GM18508 (cell line): Measurements from ENCODE around the gene PCSK5.

Source experiments
- ATAC-seq: cut with Tn5 transposase; IDR thresholded peaks from one replicate; pipeline ENCODE4 v1.9.1; 2021; ENCODE audit warnings: moderate number of reproducible peaks; ENCODE audit not compliant: insufficient read depth, unreplicated experiment

Gene PCSK5

GRCh38 chr9:75914883-75915452 lies 24.5 kb downstream of the PCSK5 start:
- ATAC-seq = no peak

GRCh38 chr9:75918154-75918553 lies 27.7 kb downstream of the PCSK5 start:
- no peak for ATAC-seq

GRCh38 chr9:75918909-75919308 lies 28.4 kb downstream of the PCSK5 start:
- no peak for ATAC-seq

GRCh38 chr9:75921391-75922127 lies 31.1 kb downstream of the PCSK5 start:
- no peak for ATAC-seq

GRCh38 chr9:75926385-75926784 lies 35.9 kb downstream of the PCSK5 start:
- ATAC-seq = no peak

GRCh38 chr9:75927356-75927755 lies 36.9 kb downstream of the PCSK5 start:
- no peak for ATAC-seq

- no peak for ATAC-seq
Measured at GRCh38 chr9:75930190-75930589, 39.7 kb downstream of the PCSK5 start.

GRCh38 chr9:75930730-75931321 lies 40.4 kb downstream of the PCSK5 start:
- ATAC-seq = no peak

GRCh38 chr9:75933982-75934381 lies 43.5 kb downstream of the PCSK5 start:
- ATAC-seq = no peak

GRCh38 chr9:75935591-75935990 lies 45.1 kb downstream of the PCSK5 start:
- no peak for ATAC-seq

GRCh38 chr9:75937521-75938258 lies 47.2 kb downstream of the PCSK5 start:
- ATAC-seq = no peak

GRCh38 chr9:75938946-75939345 lies 48.5 kb downstream of the PCSK5 start:
- ATAC-seq = no peak

- ATAC-seq = no peak
Measured at GRCh38 chr9:75939536-75940111, 49.2 kb downstream of the PCSK5 start.

GRCh38 chr9:75941066-75941465 lies 50.6 kb downstream of the PCSK5 start:
- ATAC-seq = no peak

GRCh38 chr9:75941577-75942311 lies 51.3 kb downstream of the PCSK5 start:
- ATAC-seq = no peak

GRCh38 chr9:75946766-75947165 lies 56.3 kb downstream of the PCSK5 start:
- no peak for ATAC-seq

- no peak for ATAC-seq
Measured at GRCh38 chr9:75947233-75947632, 56.8 kb downstream of the PCSK5 start.

GRCh38 chr9:75950998-75951397 lies 60.5 kb downstream of the PCSK5 start:
- no peak for ATAC-seq

- ATAC-seq = no peak
Measured at GRCh38 chr9:75953218-75953617, 62.7 kb downstream of the PCSK5 start.

- ATAC-seq = no peak
Measured at GRCh38 chr9:75956161-75956560, 65.7 kb downstream of the PCSK5 start.
